Esophagus squamous epithelium (tissue), 5 donors: Measurements from ENCODE around the gene WDR12. TPM values are rescaled to one million over a fixed set of nuclear protein-coding genes. Genes with fewer than 3 reads are reported as not detected.
"Not testable (repeated sequence)": the region's sequence is repeated elsewhere in the genome, so short reads cannot be mapped to it uniquely, and the experiment has no call there.

ENCODE experiments used
- DNase-seq: peaks from one replicate; lab custom pipeline; 2025; lab: John Stamatoyannopoulos, UW
- H3K27ac ChIP-seq, 4 donors: fragments of 200-600 bp; sonication (generic); one replicate each; pipeline ENCODE4 v1.5.1; 2016 to 2019; ENCODE audit warnings: mild to moderate bottlenecking in 1 of 4
- H3K27me3 ChIP-seq, 4 donors: fragments of 200-600 bp; sonication (generic); 1 replicate in 3 of 4; 2 replicates in 1 of 4; pipeline versions ENCODE4 v1.5.1 to v1.6.0; 2017 to 2021; ENCODE audit warnings: antibody characterized with exemption in 1 of 4
- H3K36me3 ChIP-seq, 3 donors: fragments of 200-600 bp; sonication (generic); one replicate each; pipeline ENCODE4 v1.5.1; 2016 to 2019
- H3K4me1 ChIP-seq, 3 donors: fragments of 200-600 bp; sonication (generic); one replicate each; pipeline ENCODE4 v1.5.1; 2017 to 2019
- H3K4me3 ChIP-seq, 4 donors: fragments of 200-600 bp; sonication (generic); 1 replicate in 3 of 4; 2 replicates in 1 of 4; pipeline ENCODE4 v1.5.1; 2016 to 2019; ENCODE audit warnings: mild to moderate bottlenecking in 2 of 4, moderate library complexity in 1 of 4
- H3K9me3 ChIP-seq, 3 donors: fragments of 200-600 bp; sonication (generic); one replicate each; pipeline ENCODE4 v1.5.1; 2016 to 2019
- CTCF ChIP-seq, 6 experiments: fragments of 450-650 bp in 4 of 6; fragments of 200-600 bp in 2 of 6; sonication (generic) in 2 of 6; IDR thresholded peaks; one replicate each; pipeline ENCODE4 v1.5.1; 2016 to 2019; ENCODE audit warnings: antibody characterized with exemption in 6 of 6, mild to moderate bottlenecking in 4 of 6, moderate library complexity in 4 of 6
- POLR2A ChIP-seq, 4 donors: fragments of 450-650 bp; IDR thresholded peaks; one replicate each; pipeline ENCODE4 v1.6.1; 2017; ENCODE audit warnings: antibody characterized with exemption in 4 of 4, mild to moderate bottlenecking in 4 of 4, moderate library complexity in 3 of 4
- WGBS, 2 donors: methylation state at CpG; one replicate each; pipeline ENCODE4 v1.1.5; 2018; 5-methylcytosine and 5-hydroxymethylcytosine counted together
- intact Hi-C: fragments of 100-400 bp; cut with DNase I; formaldehyde crosslinking; loops from one replicate; pipeline ENCODE4 v1.15.0; 2022
- total RNA-seq, 4 donors: library from RNA; depleted of rRNA; stranded (reverse); fragments of >200 nt; gene quantifications; one replicate each; pipeline ENCODE4 v1.1.0, GENCODE V29; 2016
- donor health status: DM: yes; HTN: yes; CAD: no.

WDR12 gene
- total RNA-seq, 4 donors from 2014 or later, result 22.0 to 52.4 (median 30.7) TPM

- H3K36me3 ChIP-seq, result peaks cover 0 to 58% (median 0%) of the 10 kb centered on the region in 3 donors
- no peaks in the 10 kb centered on the region for H3K27me3 ChIP-seq
- H3K4me1 ChIP-seq, result no peaks in the 10 kb centered on the region
- H3K27ac ChIP-seq, result no peak overlapping the region
- no peak for DNase-seq
- H3K9me3 ChIP-seq, result no peaks in the 10 kb centered on the region
- intact Hi-C loops, result no loop called here
- no peak overlapping the region for H3K4me3 ChIP-seq
- WGBS, 2 donors, result 73 to 90% methylated on average over 2 of the region's 2 CpGs
- TF ChIP-seq CTCF (IDR thresholded peaks at IDR 0.05) (no peak), POLR2A (IDR thresholded peaks at IDR 0.05) (no peak)
Observed at GRCh38 chr2:202933958-202934357, 22.5 kb upstream of the WDR12 start.

GRCh38 chr2:202933139-202933510, 21.7 kb upstream of the WDR12 start:
- peaks cover 0 to 50% (median 0%) of the 10 kb centered on the region in 3 donors for H3K36me3 ChIP-seq
- WGBS, 2 donors, result 90% methylated on average over 4 of the region's 5 CpGs; no CpG with 5 or more reads in 1 of the 2 donors
- TF ChIP-seq POLR2A (IDR thresholded peaks at IDR 0.05) (no peak), CTCF (IDR thresholded peaks at IDR 0.05) (no peak)
- no peak overlapping the region for H3K4me3 ChIP-seq
- intact Hi-C loops, result no loop called here
- no peaks in the 10 kb centered on the region for H3K9me3 ChIP-seq
- H3K27ac ChIP-seq, result no peak overlapping the region
- H3K27me3 ChIP-seq, result no peaks in the 10 kb centered on the region
- DNase-seq, result no peak
- H3K4me1 ChIP-seq, result no peaks in the 10 kb centered on the region

- intact Hi-C loops, result no loop called here
- peaks cover 0 to 52% (median 0%) of the 10 kb centered on the region in 3 donors for H3K36me3 ChIP-seq
- TF ChIP-seq POLR2A (IDR thresholded peaks at IDR 0.05), result no peak
- DNase-seq, result no peak
- WGBS, 2 donors, result 76 to 90% methylated on average over 2 of the region's 3 CpGs
- H3K27ac ChIP-seq, result no peak overlapping the region
- H3K9me3 ChIP-seq, result no peaks in the 10 kb centered on the region
- no peak overlapping the region for H3K4me3 ChIP-seq
- no peaks in the 10 kb centered on the region for H3K4me1 ChIP-seq
- H3K27me3 ChIP-seq, result no peaks in the 10 kb centered on the region
Observed at GRCh38 chr2:202932425-202933138, 21.1 kb upstream of the WDR12 start.

- DNase-seq, result no peak
- H3K27ac ChIP-seq, result no peak overlapping the region
- H3K4me1 ChIP-seq, result peaks cover 0 to under 1% (median 0%) of the 10 kb centered on the region in 3 donors
- no peak for TF ChIP-seq CTCF (IDR thresholded peaks at IDR 0.05)
- TF ChIP-seq POLR2A (IDR thresholded peaks at IDR 0.05), result no peak
- intact Hi-C loops, result no loop called here
- no peak overlapping the region for H3K4me3 ChIP-seq
- no peaks in the 10 kb centered on the region for H3K27me3 ChIP-seq
- H3K9me3 ChIP-seq, result no peaks in the 10 kb centered on the region
- peaks cover 0 to 52% (median 0%) of the 10 kb centered on the region in 3 donors for H3K36me3 ChIP-seq
- 39 to 50% methylated on average over 1 of the region's 1 CpG for WGBS, 2 donors
Observed at GRCh38 chr2:202918860-202919259, 7.4 kb upstream of the WDR12 start.

GRCh38 chr2:202912342-202913201, 1.1 kb upstream of the WDR12 start:
- peak overlapping the region; percentile 50 to 78 (median 70) for H3K4me3 ChIP-seq
- peak overlapping the region; percentile 82 to 94 (median 91) for H3K27ac ChIP-seq
- H3K36me3 ChIP-seq, H3K9me3 ChIP-seq, intact Hi-C loops, H3K27me3 ChIP-seq, DNase-seq: not testable (repeated sequence)
- WGBS, 2 donors, result 3 to 5% methylated on average over 6 to 9 of the region's 49 CpGs
- H3K4me1 ChIP-seq, result peaks cover 0 to 32% (median 18%) of the 10 kb centered on the region in 3 donors

GRCh38 chr2:202911203-202911511, 316 bp downstream of the WDR12 start:
- DNase-seq, result no peak
- no peaks in the 10 kb centered on the region for H3K9me3 ChIP-seq
- H3K4me1 ChIP-seq, result peaks cover 0 to 32% (median 18%) of the 10 kb centered on the region in 3 donors
- TF ChIP-seq CTCF (IDR thresholded peaks at IDR 0.05) (no peak), POLR2A (IDR thresholded peaks at IDR 0.05) (no peak)
- intact Hi-C loops, result no loop called here
- peak overlapping the region; percentile 82 to 94 (median 91) for H3K27ac ChIP-seq
- H3K4me3 ChIP-seq, result peak overlapping the region; percentile 50 to 78 (median 70)
- no peaks in the 10 kb centered on the region for H3K27me3 ChIP-seq
- peaks cover 0 to 16% (median 0%) of the 10 kb centered on the region in 3 donors for H3K36me3 ChIP-seq
- 0 to 1% methylated on average over 8 of the region's 8 CpGs for WGBS, 2 donors
